ENCODE data around the gene TOP2A.

GRCh38 chr17:40448213-40448638 is 30.5 kb upstream of the TOP2A start:
- TF ChIP-seq CTCF (IDR thresholded peaks at IDR 0.05) (no peak), POLR2A (IDR thresholded peaks at IDR 0.05) (no peak)
